ENCODE measurements around the gene SERPINE1. TPM values are rescaled to one million over a fixed set of nuclear protein-coding genes. Genes with fewer than 3 reads are reported as not detected.

Gene SERPINE1
- total and polyA plus RNA-seq, 2 of the 13 experiments (the other 11 are each of a cell fraction or from before 2014, with no cell fraction given): 21.2 to 1,576 TPM

GRCh38 chr7:101124376-101125056 lies 2.4 kb upstream of the SERPINE1 start (continued):
- TF ChIP-seq, protein P1, sequence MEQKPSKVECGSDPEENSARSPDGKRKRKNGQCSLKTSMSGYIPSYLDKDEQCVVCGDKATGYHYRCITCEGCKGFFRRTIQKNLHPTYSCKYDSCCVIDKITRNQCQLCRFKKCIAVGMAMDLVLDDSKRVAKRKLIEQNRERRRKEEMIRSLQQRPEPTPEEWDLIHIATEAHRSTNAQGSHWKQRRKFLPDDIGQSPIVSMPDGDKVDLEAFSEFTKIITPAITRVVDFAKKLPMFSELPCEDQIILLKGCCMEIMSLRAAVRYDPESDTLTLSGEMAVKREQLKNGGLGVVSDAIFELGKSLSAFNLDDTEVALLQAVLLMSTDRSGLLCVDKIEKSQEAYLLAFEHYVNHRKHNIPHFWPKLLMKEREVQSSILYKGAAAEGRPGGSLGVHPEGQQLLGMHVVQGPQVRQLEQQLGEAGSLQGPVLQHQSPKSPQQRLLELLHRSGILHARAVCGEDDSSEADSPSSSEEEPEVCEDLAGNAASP (CRISPR knock-in tag; IDR thresholded peaks at IDR 0.05; ENCODE audit: borderline replicate concordance): no peak
- TF ChIP-seq ZNF747 (CRISPR knock-in tag; IDR thresholded peaks at IDR 0.05; ENCODE audit: borderline replicate concordance) (no peak), TIGD3 (CRISPR knock-in tag; IDR thresholded peaks at IDR 0.05; ENCODE audit: borderline replicate concordance) (no peak), CBFB (CRISPR knock-in tag; IDR thresholded peaks at IDR 0.05) (no peak), ZSCAN21 (CRISPR knock-in tag; IDR thresholded peaks at IDR 0.05; ENCODE audit: borderline replicate concordance) (no peak), ZNF33A (CRISPR knock-in tag; IDR thresholded peaks at IDR 0.05; ENCODE audit: borderline replicate concordance) (no peak), EP300 (IDR thresholded peaks at IDR 0.05; ENCODE audit: low read depth in 2 of 2, low read length in 2 of 2) (peak; percentile 66 to 81; a peak in 3 of 4 replicates), EP300 (CRISPR knock-in tag; IDR thresholded peaks at IDR 0.05; ENCODE audit: borderline replicate concordance) (peak; percentile 51), ZNF878 (CRISPR knock-in tag; IDR thresholded peaks at IDR 0.05) (0 out of 2 replicates have a peak, but pooled peaks have one; percentile 16), SMARCE1 (IDR thresholded peaks at IDR 0.05; ENCODE audit: borderline replicate concordance) (no peak), ZNF530 (CRISPR knock-in tag; IDR thresholded peaks at IDR 0.05; ENCODE audit: low read depth) (no peak), ZNF549 (CRISPR knock-in tag; IDR thresholded peaks at IDR 0.05) (no peak), NFE2 (CRISPR knock-in tag; IDR thresholded peaks at IDR 0.05) (no peak), HBP1 (CRISPR knock-in tag; IDR thresholded peaks at IDR 0.05; ENCODE audit: low read depth) (no peak), FOSL1 (CRISPR knock-in tag; IDR thresholded peaks at IDR 0.05; ENCODE audit: borderline replicate concordance) (no peak), ATAD3A (CRISPR knock-in tag; IDR thresholded peaks at IDR 0.05) (no peak), ZNF883 (CRISPR knock-in tag; IDR thresholded peaks at IDR 0.05; ENCODE audit: not compliant biosample characterization) (no peak), GABPA (IDR thresholded peaks at IDR 0.05; ENCODE audit: low read depth, low read length) (no peak), GABPA (CRISPR knock-in tag; IDR thresholded peaks at IDR 0.05; ENCODE audit: low read depth) (no peak), ELF3 (CRISPR knock-in tag; IDR thresholded peaks at IDR 0.05) (peak; percentile 90)
- TF ChIP-seq, protein P2, sequence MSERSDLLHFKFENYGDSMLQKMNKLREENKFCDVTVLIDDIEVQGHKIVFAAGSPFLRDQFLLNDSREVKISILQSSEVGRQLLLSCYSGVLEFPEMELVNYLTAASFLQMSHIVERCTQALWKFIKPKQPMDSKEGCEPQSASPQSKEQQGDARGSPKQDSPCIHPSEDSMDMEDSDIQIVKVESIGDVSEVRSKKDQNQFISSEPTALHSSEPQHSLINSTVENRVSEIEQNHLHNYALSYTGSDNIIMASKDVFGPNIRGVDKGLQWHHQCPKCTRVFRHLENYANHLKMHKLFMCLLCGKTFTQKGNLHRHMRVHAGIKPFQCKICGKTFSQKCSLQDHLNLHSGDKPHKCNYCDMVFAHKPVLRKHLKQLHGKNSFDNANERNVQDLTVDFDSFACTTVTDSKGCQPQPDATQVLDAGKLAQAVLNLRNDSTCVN (CRISPR knock-in tag; IDR thresholded peaks at IDR 0.05; ENCODE audit: borderline replicate concordance): no peak; the same call in 1 of the 2 replicates
- TF ChIP-seq, protein P3, sequence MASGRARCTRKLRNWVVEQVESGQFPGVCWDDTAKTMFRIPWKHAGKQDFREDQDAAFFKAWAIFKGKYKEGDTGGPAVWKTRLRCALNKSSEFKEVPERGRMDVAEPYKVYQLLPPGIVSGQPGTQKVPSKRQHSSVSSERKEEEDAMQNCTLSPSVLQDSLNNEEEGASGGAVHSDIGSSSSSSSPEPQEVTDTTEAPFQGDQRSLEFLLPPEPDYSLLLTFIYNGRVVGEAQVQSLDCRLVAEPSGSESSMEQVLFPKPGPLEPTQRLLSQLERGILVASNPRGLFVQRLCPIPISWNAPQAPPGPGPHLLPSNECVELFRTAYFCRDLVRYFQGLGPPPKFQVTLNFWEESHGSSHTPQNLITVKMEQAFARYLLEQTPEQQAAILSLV (CRISPR knock-in tag; IDR thresholded peaks at IDR 0.05; ENCODE audit: borderline replicate concordance): no peak; the same call in 1 of the 2 replicates

All from HepG2 (cell line).